HG02884 (cell line): ENCODE data around the gene LDAH.

Experiments used
- ATAC-seq: cut with Tn5 transposase; IDR thresholded peaks from one replicate; pipeline ENCODE4 v1.9.1; 2021; ENCODE audit warnings: mild to moderate bottlenecking, moderate library complexity; ENCODE audit not compliant: unreplicated experiment

LDAH gene

DNA sequence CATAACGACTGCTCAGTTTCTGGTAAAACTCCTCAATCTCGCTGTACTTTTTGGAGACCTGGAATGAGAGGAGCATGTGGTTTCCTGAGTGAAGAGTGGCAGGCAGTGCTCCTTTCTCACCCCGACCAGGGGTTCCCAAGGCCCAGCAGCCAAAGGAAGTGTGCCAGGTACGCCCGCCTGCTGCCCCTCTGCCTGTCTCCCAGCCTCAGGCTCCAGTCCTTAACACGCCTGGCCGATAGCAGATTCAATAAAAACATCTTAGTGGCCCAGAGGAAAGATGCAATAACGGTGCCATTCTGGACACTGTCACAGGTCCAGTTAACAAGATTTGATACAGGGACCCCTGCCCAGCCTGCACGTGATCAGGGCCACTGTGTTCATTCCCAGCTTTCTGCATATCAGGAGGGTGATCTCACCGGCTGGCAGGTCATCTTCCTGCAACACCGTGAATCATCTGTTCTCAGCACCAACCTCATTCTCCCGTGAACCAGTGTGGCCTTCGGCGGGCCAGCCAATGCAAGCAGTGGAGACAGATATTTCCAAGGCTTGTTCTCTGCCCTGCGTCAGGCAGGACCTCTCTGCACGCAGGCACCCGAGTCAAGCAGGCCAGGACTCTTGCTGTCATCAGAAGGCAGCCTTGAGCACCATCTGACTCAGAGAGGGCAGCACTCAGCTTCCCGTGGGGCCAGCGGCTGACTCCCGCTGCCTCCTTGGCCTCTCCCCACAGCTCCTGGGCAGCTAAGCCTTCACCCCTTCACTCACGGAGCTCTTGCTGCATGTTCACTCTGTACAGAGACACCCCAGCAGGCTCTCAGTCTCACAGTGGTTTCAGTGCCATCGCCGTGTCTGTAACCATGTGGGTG is 181.5 kb downstream of the LDAH start:
- ATAC-seq: no peak

DNA sequence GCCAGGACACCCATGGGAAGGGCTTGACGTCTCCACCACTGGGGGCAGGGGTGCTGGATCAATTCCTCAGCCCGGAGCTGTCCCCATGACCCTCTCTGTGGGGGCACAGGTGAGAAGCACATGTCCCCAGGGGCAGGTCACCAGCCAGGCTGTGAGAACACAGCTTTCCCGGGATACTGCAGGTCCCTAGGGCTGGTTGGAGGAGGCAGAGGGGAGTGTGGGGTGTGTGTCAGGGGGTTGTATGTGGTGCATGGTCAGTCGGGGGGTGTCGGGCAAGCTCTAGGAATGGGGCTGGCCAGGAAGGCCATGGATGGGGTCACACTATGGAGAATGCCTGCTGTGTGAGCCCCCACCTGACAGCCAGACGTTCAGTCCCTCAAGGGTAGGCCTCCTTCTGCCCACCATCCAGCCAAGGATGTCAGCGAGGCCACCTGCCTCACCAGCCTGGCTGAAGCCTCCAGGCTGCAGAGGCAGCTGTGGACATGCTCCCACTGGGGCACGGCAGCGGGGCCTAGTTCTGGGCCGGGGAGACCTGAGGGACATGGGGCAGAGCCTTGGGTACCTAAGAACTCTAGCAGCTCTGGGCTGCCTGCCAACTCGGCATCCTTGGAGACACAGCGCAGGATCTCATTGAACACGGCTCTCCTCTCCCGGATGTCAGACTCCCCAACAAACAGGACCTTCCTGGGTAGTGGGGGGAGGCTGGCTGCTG is 182.3 kb downstream of the LDAH start:
- ATAC-seq: no peak

DNA sequence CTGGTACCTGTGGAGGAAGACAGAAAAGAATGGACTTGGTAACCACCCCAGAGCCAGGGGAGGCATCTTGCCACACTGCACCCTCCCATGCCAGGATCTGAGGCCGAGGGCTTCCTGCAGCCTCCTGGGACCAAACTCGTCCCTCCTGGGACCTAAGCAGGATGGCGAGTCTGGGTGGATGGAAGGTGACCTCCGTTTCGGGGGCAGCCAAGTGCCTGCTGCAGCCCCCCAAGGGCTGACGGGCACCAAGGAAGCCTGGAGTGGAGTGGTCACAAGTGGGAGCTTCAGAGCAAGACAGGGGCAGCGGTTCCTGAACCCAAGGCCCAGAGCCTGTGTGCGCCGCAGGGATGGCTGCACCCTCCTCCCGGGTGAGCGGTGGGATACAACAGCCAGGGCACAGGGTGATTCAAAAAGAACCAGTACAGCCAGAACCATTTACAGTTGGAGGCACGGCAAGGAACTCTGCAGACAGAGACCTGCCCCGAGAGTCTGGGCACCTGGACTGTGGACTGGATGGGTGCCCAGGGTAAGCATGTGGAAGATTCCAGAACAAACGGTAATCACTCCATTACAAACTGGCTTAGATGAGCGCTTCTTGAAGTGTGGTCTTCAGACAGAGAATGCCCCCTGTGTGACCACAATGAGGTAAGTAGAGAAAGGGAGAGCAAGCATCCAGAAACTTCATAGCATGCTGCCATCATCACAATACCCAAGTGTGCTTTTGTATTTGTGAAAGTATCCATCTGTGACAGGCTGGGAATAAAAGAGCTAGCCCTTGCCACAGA is 184.1 kb downstream of the LDAH start:
- no peak for ATAC-seq

DNA sequence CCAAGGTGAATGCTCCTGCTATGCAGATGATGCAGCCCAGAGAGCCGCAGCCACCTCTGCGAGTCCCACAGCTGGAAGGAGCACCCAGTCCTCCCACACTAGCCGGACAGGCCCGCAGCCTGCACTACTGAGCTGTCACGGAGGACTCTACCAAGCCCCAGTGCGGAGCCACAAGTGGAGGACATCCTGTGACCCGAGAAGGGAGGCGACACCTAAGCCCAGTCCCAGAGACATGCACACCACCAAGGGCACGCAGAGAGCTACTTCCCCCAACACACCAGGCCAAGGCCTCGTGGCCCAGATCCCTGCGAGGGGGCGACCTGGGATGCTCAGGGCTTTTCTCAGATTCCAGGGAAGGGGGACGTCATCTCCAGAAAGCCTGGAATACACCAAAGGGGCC is 184.9 kb downstream of the LDAH start:
- ATAC-seq: no peak

DNA sequence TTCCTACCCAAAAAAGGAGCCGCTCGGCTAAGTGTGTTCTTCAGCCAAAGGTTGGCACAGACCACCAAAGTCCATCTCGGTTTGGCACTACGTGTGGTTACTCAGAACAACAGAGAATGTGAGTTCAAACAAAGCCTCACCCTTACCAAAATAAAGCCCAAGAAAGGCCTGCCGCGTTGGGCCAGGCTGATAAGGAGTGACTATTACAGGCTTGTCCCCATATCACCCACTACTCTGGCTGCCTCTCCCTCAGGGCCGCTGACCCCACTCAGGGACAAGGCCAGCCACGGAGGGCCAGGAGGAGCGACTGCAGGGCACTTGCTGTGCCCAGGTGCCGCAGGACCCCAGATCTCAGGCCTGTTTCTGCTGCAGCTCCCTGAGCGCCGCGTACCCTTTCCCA is 185.8 kb downstream of the LDAH start:
- no peak for ATAC-seq

DNA sequence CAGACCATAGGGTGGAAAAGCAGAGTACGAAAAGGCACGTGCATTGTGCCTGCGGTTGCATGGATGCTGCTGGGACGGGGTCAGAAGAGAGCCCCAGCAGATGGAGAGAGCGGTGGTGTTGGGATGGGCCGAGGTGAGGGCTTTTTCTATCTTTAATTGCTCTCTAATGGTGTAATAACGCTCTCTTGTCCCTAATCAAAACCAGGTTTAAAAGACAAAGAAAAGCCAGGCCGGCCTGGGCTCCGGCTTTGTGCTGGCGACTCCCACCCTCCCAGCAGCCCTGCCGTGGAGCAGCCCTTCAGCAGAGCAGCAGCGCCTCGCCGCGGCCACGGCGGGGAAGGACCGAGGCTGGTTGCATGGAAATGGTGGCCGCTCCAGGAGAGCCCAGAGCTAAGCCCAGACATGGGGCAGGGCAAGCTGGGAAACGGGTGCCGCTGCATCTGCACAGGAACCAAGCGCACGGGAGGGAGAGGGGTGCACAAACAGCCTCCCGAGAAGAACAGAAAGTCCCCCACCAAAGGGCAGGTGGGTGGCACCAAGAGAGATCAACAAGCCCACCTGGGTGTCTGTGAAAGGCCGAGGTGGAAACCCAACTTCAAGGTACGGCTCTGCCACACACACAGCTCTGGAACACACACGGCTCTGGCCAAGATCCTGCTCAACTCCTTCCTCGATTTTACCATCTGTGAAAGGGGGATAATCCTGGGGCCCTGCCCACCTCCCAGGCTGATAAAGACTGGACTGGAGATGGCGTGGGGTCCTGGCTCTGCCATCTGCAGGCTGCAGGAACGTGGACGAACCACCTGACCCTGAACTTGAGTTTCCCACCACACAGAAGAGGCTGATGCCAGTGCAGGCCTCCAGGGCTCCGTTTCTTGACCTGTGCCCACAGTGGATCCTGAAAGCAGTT is 187.0 kb downstream of the LDAH start:
- ATAC-seq: peak; percentile 75

DNA sequence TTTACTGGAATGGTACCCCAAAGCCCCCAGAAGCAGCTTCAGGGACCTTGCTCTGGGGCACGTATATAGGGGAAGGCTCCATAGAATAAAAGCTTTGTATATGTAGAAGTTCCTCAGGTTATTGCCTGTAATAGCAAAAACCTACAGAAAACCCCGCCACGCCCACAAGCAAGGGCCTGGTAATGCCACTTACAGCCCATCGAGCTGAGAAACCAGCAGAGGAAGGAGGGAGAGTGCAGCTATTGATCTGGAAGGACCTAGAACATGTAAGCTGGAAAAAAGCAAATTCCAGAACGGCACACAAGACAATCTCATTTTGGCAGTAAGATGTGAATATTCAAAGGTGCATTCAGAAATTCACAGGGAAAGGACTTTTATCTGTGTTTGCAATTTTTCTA is 187.8 kb downstream of the LDAH start:
- ATAC-seq: no peak

DNA sequence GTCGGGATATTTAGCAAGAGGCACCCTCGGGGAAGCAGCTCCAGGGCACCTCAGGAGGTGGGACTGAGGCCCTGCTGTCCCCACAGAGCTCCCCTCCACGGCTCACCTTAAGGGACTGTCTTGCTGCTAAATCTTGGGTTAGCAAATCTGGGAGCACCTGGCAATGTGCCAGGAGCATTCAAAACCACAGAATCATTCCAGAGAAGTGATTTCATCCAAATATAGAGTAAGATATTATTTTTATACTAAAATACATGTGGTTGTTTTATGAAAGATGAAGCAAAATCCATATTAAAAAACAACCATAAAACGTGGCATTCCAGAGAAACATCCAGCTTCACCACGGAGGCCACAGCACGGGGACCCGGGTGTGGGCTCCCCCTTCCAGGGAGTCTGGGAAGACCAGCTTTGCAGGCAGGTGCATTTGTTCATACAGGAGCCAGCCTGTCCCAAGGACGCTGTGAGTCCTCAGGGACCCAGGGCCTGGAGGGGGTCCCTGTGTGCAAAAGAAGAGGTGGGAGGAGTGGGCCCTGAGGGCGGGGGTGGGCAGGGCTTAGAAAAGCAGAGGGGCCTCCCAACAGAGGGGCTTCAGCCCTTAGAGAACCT is 188.3 kb downstream of the LDAH start:
- no peak for ATAC-seq
